ENCODE data around the gene SPATC1L. TPM values are rescaled to one million over a fixed set of nuclear protein-coding genes. Genes with fewer than 3 reads are reported as not detected.

The SPATC1L gene
- total RNA-seq, 1 experiment from 2014 or later: 12.7 TPM

DNA sequence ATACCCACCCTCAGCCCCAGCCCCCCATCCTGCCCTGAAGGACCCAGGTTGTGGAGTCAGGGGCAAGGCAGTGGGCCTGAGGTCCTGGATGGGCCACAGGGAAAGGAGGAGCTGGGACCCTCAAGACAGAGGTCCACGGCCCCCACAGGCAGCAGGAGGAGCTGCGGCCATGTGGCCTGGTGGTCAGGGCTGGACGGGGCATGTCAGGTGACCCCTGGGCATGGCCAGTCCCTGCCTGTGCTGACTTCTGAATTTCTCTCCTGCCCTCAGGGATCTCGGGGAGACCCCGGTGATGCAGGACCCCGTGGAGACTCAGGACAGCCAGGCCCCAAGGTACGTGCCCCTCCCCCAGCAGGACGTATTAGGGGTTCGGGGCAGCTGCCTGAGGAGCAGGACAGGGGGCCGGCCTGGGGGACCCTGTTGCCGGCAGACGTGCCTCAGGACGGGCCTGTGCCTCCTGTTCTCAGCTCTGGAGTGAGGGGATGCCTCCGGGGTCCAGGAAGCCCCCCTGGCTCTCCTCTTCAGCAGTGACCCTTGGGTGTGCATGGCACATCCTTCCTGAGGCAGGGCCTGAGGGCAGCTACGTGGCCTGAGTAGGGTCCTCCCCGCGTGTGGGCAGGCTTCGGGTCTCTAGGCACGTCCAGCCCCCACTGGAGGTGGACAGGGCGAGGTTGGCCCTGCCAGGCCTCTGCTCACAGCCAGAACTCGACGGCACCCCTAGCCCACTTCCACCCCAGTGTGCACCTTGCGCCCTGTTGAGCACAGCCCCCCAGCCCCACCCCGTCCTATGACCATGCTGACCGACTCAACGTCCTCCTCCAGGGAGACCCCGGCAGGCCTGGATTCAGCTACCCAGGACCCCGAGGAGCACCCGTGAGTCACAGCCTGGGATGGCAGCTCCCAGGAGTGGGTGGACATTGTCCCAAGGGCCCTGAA is 62.7 kb downstream of the SPATC1L start:
- no peak for DNase-seq (ENCODE audit: low spot score)

DNA sequence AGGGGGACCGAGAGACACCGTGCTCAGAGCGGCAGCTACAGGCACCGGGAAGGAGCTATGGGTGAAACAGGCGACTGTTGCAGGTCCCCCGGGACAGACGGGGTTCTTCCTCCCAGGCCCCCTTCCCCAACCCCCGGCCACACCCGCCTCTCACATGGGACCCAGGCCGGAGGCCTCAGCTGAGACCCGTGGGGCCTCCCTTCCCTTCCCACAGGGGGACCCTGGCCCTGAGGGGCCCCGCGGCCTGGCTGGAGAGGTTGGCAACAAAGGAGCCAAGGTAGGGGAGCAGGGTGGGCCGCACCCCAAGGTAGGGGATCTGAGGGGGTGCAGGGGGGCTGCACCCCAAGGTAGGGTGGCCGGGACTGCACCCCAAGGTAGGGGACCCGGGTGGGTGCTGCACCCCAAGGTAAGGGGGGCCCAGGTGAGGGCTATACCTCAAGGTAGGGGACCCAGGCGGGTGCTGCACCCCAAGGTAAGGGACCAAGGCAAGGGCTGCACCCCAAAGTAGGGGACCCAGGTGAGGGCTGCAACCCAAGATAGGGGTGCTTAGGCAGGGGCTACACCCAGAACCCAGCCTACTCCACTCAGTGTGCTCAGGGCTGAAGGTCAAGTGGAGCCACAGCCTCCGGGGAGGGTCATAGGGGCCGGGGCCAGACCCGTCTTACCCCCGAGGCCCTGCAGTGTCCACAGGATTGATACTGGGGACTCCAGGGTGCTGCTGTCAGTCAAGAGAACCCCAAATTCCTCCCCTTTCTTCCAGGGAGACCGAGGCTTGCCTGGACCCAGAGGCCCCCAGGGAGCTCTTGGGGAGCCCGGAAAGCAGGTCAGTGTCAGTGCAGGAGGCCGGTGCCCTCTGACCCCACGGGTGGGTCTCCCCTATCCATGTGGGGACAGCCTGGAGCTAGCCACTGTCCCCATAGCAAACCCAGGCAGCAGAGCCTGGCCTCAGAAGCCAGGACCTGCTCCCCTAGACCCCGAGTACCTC is 63.7 kb downstream of the SPATC1L start:
- no peak for DNase-seq (ENCODE audit: low spot score)

DNA sequence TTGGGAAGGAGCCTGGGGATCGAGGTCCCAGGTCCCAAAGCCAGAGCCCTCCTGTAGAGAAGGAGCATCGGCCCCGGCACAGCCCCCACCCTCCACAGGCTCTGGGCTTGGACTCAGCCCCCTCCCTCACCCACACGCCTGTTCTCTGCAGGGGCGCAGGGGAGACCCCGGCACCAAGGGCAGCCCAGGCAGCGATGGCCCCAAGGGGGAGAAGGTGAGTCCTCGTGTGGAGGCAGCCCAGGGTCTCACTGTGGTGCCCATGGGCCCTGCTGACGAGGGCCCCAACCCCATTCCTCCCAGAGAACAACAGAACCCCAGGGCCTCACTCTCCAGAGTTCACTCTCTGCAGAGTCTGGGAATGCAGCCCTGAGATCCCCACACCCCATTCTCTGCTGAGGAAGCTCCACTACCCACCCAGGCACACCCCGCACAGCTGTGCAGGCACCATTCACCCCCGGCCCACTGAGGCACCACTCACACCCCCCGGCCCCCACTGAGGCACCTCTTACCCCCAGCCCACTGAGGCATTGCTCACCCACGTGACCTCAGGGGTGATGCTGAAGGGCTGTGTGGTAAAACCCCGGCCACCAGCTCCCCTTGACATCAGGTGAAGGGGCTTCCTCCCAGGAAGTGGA is 64.5 kb downstream of the SPATC1L start:
- DNase-seq (ENCODE audit: low spot score): no peak

DNA sequence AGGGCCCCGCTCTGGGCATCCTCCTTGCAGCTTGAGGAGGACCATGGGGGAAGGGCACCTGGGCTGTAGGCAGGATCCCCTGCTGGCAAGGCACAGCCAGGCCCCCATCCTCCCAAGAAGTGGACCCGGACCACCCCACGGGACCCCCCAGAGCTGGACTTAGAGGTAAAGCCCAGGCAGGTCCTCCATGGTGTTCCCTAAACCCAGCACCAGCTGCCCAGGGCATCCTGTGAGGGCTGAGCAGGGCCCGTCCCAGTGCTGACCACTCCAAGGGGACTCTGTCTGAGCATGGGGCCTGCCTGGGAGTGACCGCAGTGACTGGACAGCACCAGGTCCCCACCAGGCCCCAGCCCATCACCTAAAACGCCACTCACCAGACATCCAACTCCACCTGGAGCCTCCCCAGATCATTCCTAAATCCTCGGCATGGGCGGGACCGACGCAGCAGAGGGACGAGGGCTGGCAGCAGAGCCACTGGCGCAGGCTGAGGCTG is 65.1 kb downstream of the SPATC1L start:
- DNase-seq (ENCODE audit: low spot score): no peak

DNA sequence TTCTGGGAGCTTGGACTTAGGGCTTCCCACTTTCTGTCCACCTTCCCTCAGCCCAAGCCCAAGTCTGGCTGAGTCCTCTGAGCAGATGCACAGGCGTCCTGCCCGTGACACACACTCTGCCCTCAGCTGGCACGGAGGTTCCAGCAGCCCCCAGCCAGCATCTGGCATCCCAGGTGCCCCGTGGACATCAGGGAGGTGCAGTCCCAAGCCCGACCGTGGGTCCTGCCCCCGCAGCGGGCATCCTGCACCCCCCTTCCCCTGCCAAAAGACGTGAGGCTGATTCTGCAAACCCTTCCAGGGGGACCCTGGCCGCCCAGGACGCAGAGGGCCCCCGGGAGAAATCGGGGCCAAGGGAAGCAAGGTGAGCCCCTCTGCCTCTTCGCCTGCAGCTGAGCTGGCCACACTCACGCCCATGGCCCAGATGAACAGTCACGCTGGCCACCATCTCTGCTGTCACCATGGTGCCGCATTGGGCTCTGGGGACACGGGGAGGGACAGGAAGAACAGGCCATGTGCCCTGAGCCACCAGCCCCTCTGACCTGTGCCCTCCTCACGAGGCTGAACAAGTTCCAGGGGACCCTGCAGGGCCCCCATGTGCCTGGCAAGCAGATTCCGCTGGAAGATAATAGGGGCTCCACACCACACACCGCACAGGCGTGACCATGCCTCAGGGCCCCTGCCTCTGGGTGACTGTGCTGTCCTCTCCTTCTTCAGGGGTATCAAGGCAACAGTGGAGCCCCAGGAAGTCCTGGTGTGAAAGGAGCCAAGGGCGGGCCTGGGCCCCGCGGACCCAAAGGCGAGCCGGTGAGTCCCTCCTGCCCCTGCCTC is 65.7 kb downstream of the SPATC1L start:
- no peak for DNase-seq (ENCODE audit: low spot score)

DNA sequence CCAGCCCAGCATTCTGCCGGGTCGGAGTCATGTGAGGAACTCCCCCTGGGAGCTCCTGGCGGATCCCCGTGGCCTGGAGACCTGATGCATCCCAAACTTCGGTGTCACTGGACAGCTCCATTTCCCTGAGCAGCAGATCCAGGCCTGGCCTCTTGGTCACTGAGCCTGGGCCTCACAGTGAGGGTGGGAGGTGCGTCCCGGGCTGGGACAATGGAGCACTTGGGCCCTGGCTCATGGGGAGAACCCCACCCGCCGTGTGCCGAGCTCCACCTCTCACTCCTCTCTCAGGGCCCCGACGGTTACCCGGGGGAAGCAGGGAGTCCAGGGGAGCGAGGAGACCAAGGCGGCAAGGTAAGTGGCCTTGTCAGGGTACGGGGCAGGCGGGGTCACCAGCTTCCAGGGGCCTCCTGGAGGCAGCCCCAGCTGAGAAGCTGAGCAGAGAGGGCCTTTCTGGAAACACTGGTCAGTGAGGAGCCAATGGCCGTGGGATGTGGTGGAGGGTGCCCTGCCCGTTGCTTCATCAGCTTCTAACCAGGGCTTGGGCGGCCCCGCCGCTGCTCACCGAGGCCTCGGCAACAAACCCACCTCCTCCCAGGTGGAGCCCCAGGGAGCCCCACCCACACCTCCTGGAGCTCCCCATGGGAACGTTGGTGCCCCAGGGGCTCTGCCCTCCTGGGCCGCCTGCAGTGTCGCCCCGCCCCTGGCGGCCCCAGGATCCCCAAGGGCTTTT is 66.5 kb downstream of the SPATC1L start:
- no peak for DNase-seq (ENCODE audit: low spot score)

DNA sequence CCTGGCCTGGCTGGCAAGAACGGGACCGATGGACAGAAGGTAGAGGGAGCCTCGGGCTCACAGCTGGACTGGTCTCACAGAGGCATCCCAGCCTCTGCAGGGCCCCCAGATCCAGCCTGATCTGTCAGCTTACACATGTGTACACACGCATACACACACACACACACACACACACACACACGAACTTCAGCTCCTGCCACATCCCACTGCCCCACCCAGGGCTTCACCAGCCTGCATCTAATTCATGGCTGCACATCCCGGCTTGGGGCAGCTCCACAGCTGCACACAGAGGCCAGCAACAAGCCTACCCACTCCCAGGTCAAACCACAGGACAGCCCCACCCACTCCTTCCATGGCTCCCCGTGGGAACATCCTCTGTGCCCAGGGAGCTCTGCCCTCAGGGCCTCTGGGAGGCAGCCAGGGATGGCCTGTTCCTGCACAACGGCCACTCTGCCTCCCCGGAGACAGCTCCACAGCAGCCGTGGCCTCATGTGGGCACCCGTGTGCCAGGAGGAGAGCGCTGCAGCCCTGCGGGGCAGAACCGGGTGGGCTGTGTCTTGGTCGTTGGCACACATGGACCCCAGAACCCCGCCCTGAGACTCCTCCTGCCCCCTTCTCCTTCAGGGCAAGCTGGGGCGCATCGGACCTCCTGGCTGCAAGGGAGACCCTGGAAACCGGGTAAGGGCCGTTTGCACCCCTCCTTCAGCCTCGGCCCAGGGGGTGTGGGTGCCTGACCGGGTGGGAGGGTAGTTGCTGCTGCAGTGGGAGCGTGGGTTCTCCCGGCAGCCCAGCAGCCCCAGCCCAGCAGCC is 67.3 kb downstream of the SPATC1L start:
- no peak for DNase-seq (ENCODE audit: low spot score)

DNA sequence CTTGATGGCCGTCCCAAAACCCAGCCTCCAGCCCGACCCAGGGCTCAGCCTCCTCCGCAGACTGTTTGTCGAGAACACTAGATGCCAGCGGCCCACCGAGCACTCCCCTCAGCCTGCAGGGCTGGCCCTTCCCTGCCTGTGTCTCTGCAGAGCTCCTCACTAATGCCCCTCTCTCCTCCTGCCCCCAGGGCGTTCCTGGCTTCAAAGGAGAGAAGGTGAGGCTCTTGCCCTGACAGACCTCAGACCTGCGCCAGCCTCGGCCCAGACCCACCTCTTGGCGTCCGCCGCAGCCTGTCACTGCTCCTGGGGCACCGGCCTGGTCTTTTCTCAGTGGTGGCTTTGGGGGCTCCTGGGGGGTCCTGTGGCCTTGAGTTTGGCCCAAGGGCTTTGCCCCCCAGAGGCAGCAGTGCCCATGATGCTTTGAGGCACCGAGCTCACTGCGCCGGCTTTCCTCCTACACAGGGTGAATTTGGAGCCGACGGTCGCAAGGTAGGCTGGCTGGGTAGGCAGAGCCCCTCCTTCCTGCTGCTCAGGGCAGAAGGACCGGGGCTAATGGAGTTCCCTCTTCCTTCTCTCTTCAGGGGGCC is 68.0 kb downstream of the SPATC1L start:
- DNase-seq (ENCODE audit: low spot score): no peak

DNA sequence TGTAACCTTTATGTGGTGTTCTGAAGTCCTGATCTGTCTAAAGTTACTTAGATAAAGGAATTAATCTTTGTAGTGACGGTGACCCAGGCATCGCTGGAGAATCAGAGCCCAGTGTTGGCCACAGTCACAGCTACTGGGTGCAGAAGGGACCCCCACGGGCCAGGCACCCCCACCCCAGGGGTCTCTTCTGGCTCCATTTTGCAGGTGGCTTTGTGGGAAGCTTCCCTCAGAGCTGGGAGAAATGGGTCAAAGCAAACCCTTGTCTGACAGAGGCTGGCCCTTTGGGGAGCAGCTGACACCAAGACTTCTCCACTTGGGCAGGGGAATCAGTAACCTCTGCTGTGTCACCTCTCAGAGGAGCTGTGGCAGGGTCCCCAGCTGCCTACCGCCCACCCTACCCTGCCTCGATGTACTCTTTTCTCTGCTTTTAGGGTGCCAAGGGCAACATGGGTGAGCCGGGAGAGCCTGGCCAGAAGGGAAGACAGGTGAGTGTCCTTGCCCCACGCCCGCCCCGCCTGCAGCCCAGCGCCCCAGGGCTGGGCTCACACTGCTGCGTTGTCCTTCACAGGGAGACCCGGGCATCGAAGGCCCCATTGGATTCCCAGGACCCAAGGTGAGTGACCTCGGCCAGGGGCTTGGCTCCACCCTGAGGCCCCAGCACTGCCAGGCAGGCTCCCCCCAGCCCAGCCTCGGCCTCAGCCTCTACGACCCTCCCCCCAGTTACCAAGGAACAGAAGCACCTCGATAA is 68.6 kb downstream of the SPATC1L start:
- no peak for DNase-seq (ENCODE audit: low spot score)

DNA sequence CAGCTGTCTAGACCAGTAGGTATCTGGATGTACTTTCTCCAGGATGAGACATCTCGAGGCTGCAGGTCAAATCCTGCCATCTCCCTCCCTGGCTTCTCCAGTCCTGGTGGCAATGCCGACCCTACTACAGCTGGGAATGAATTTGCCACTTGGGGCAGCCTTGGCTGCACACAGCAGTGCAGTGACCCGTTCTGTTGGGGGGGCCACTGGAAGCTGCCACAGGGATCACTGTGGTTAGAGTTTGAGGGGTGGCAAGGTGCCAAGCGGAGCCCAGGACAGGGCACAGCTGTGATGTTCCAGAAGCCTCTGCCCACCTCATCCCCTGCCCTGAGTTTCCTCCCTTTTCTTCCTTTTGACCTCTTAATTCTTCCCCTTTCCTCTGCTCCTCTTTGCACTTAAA is 69.3 kb downstream of the SPATC1L start:
- no peak for DNase-seq (ENCODE audit: low spot score)

DNA sequence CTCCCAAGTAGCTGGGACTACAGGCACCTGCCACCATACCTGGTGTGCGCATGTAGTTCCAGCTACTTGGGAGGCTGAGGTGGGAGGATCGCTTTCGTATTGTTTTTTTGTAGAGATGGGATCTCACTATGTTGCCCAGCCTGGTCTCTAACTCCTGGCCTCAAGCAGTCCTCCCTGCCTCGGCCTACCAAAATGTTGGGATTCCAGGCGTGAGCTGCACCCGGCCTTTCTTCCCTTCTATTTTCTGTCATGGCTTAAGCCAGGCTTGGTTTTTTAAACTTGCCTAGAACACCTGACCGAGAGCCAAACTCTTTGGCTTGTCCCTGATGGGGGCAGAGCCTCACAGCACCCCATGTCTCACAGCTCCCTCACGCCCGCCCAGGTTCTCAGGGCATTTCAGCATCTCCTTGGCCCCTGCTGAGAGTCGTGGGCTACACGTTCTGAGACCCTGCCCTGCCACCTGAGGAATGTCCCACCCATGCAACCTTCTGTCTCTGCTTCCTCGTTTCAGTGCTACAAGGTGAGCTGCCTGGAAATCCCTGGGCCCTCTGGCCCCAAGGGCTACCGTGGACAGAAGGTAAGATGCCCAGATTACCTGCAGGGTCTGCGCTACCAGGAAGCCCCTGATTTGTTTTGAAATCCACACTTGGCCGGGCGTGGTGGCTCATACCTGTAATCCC is 70.6 kb downstream of the SPATC1L start:
- DNase-seq (ENCODE audit: low spot score): no peak

DNA sequence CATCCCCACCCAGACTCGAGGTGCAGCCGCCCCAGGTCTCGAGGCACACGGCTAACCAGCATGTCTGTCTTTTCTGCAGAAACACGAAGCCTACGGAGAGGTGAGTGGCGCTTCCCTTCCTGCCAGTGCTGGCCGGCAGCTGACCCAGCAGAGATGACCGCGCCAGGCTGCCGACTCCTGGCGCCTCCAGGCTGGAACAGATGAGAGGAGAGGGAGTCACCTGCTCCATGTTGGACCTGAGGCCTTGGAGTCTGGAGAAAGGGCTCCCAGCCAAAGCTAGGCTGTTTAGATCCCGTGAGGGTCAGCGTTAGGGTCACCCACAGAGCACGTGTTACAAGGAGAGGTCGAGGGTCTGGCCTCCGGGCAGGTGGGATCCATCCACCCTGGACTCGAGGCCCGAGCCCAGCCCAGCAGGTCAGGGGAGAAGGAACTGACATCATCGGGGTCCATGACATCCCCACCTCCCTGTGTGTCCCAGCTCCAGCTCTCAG is 71.5 kb downstream of the SPATC1L start:
- no peak for DNase-seq (ENCODE audit: low spot score)

DNA sequence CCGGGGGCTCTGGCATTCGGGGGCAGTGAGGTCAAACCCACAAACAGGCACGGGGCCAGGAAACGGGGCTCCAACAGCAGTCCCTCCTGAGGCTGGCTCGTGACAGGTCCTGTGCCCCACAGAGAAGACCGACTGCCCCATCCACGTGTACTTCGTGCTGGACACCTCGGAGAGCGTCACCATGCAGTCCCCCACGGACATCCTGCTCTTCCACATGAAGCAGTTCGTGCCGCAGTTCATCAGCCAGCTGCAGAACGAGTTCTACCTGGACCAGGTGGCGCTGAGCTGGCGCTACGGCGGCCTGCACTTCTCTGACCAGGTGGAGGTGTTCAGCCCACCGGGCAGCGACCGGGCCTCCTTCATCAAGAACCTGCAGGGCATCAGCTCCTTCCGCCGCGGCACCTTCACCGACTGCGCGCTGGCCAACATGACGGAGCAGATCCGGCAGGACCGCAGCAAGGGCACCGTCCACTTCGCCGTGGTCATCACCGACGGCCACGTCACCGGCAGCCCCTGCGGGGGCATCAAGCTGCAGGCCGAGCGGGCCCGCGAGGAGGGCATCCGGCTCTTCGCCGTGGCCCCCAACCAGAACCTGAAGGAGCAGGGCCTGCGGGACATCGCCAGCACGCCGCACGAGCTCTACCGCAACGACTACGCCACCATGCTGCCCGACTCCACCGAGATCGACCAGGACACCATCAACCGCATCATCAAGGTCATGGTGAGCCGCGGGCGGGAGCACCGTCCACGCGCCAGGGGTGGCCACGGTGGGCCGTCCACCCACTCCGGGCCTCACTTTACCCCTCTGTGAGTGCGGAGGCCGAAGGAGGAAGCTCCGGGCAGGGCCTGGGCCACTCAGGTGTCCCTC is 72.2 kb downstream of the SPATC1L start:
- no peak for DNase-seq (ENCODE audit: low spot score)

DNA sequence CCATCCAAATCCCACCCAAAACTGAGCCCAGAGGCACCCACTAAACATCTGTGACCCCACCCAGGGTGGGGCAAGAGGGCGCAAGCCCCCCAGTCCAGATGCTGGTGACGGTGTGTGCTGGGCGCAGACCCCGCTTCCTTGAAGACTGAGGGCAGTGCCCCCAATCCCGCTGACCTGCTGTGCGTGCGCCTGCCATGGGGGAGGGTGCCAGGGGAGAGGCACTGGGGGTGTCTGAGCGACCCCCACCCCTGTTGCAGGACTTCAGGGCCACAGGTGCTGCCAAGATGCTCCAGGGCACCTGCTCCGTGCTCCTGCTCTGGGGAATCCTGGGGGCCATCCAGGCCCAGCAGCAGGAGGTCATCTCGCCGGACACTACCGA is 73.1 kb downstream of the SPATC1L start:
- no peak for DNase-seq (ENCODE audit: low spot score)
